ENCODE results near the gene SPATA1. TPM values are rescaled to one million over a fixed set of nuclear protein-coding genes. Genes with fewer than 3 reads are reported as not detected.

Gene SPATA1
- total RNA-seq, 4 donors from 2014 or later: 0.51 to 1.8 (median 1.1) TPM; not detected in 1

DNA sequence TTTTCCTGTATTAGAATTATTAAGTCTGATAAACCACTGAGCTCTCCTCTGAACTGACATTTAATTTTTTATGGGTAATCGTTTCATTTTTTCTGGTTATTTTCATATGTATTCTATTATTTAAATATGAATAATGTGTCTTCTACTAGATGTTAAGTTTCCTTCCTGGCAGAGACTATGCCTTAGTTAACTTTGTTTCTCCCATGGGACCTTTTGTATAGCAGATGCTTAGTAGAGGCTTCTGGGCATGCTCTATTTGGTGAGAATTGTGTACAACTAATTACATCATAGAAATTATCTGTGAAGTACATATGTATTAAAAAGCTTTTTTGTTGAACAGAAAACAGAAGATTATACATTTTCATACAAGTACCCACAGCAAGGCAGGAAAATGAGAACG, 44.6 kb downstream of the SPATA1 start:
- TF ChIP-seq, protein P1, sequence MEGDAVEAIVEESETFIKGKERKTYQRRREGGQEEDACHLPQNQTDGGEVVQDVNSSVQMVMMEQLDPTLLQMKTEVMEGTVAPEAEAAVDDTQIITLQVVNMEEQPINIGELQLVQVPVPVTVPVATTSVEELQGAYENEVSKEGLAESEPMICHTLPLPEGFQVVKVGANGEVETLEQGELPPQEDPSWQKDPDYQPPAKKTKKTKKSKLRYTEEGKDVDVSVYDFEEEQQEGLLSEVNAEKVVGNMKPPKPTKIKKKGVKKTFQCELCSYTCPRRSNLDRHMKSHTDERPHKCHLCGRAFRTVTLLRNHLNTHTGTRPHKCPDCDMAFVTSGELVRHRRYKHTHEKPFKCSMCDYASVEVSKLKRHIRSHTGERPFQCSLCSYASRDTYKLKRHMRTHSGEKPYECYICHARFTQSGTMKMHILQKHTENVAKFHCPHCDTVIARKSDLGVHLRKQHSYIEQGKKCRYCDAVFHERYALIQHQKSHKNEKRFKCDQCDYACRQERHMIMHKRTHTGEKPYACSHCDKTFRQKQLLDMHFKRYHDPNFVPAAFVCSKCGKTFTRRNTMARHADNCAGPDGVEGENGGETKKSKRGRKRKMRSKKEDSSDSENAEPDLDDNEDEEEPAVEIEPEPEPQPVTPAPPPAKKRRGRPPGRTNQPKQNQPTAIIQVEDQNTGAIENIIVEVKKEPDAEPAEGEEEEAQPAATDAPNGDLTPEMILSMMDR (IDR thresholded peaks at IDR 0.05; ENCODE audit: low read depth): no peak

- TF ChIP-seq, protein P1 (IDR thresholded peaks at IDR 0.05; ENCODE audit: low read depth): no peak
These were observed 63.0 kb downstream of the SPATA1 start for GRCh38 chr1:84569216-84569615.

GRCh38 chr1:84570436-84571149, 64.4 kb downstream of the SPATA1 start:
- TF ChIP-seq, protein P1 (IDR thresholded peaks at IDR 0.05; ENCODE audit: low read depth): no peak

GRCh38 chr1:84571150-84571535, 65.0 kb downstream of the SPATA1 start:
- TF ChIP-seq, protein P1 (IDR thresholded peaks at IDR 0.05; ENCODE audit: low read depth): no peak

GRCh38 chr1:84573481-84573966, 67.3 kb downstream of the SPATA1 start:
- TF ChIP-seq, protein P1 (IDR thresholded peaks at IDR 0.05; ENCODE audit: low read depth): no peak

DNA sequence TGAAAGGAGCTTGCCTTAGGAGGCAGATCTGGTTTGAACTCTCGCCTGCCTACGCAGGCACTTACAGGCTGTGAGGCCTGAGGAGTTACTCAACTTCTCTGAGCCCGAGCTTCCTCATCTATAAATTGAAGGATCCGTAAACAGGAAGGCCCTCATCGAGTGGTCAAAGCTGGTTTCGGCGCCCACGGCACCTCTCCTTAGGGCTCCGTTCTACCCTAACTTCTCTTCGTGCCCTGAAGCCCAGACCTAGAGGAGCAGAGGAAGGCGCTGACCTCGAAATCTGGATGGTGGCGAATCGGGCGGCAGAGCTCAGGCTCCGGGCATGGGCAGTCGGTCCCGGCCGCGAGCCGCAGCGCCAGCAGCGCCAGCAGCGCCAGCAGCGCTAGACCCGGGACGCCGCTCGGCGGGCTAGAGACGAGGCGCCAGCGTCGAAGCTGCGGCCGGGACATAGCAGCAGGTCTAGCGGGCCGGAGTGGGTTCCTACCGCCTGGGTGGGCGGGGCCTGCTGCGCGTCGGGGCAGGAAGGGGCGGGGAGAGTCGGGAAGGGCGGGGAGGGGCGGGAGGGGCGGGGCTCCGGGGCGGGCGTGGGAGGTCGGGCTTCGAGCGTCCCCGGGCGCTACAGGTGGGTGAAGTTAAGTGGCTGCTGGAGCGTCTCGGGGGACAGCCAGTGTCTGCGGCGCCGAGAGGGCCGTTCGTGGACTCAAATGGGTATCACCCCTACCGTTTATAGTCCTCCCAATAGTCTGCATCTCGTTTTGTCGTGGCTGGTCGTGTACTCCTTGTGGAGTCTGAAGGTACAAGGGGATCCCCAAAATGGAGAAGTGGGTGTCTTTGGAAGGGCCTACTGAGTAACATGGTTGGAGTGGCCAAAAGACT, 68.0 kb downstream of the SPATA1 start, which contains the start of gene CTBS:
Gene CTBS, minus strand, starts transcription at position 474 of the 876 bp plus-strand sequence. Its CDS starts 25 bp downstream, at position 449.
- TF ChIP-seq, protein P1 (IDR thresholded peaks at IDR 0.05; ENCODE audit: low read depth): no peak

- TF ChIP-seq, protein P1 (IDR thresholded peaks at IDR 0.05; ENCODE audit: low read depth): no peak
These were observed 68.8 kb downstream of the SPATA1 start for GRCh38 chr1:84574936-84575335.

Data from subcutaneous adipose tissue (tissue), 4 donors.